K562 (cell line): ENCODE data around the gene UBL5. TPM values are rescaled to one million over a fixed set of nuclear protein-coding genes. Genes with fewer than 3 reads are reported as not detected.
A peak's percentile ranks its signal among the peaks of the same experiment; 100 is the strongest.

Source experiments
- ATAC-seq: fragments of 200-7000 bp; cut with Tn5 transposase; 3 replicates; pipeline ENCODE4 v1.9.1; 2020; ENCODE audit warnings: moderate library complexity
- BruUV-seq: library from RNA; stranded (reverse); fragments of 400-500 nt; replicated peaks from 2 replicates; lab custom pipeline; 2021; lab: Mats Ljungman, UMichigan
- CTCF ChIA-PET: fragments of 300-600 bp; formaldehyde crosslinking; extraction: SDS; loops from one replicate; lab custom pipeline; 2021; ENCODE audit warnings: low intra/inter-chr PET ratio; lab: Yijun Ruan, JAX
- POLR2A ChIA-PET: fragments of 300-600, 350-650 bp; sonication (Branson Sonifier 250); formaldehyde crosslinking; extraction: SDS; loops from one replicate; lab custom pipeline; 2021; ENCODE audit warnings: antibody characterized with exemption, inconsistent platforms; lab: Yijun Ruan, JAX
- DNase-seq, 4 experiments: peaks; one replicate each; pipeline versions ENCODE4 v3.0.0 to v3.0.0-alpha.2; 2011 to 2018; ENCODE audit warnings: low spot score in 3 of 4, mixed read lengths in 3 of 4; ENCODE audit errors: extremely low read depth in 1 of 4
- FAIRE-seq: peaks from 2 replicates; lab custom pipeline; 2011; peaks lifted over from hg19 to GRCh38; lab: Jason Lieb, UNC
- H2AFZ ChIP-seq: 2 replicates; pipeline ENCODE4 v1.6.0; 2011; ENCODE audit warnings: low read depth, low read length, control low read depth, inconsistent platforms
- H3K27ac ChIP-seq: fragments of 200-600 bp; 3 replicates; pipeline ENCODE4 v1.8.0; 2011; ENCODE audit warnings: low read depth, mild to moderate bottlenecking, control low read depth, inconsistent platforms, low read length, moderate library complexity, mixed read lengths; ENCODE audit errors: extremely low read depth
- H3K27me3 ChIP-seq, 2 experiments: fragments of 300-600 bp in 1 of 2; 2 replicates in 1 of 2; 3 replicates in 1 of 2; pipeline versions ENCODE4 v1.6.0 to v1.8.0; 2011; ENCODE audit warnings: inconsistent platforms in 2 of 2, low read length in 2 of 2, mild to moderate bottlenecking in 1 of 2, mixed read lengths in 1 of 2, moderate library complexity in 1 of 2; ENCODE audit not compliant: control insufficient read depth in 2 of 2, insufficient read depth in 2 of 2
- H3K36me3 ChIP-seq: fragments of 300-600 bp; 3 replicates; pipeline ENCODE4 v1.8.0; 2011; ENCODE audit warnings: mild to moderate bottlenecking, low read length, inconsistent platforms; ENCODE audit not compliant: control insufficient read depth, insufficient read depth
- H3K4me1 ChIP-seq, 2 experiments: fragments of 200-600 bp in 1 of 2; replicated peaks in 1 of 2; 2 replicates in 1 of 2; 3 replicates in 1 of 2; pipeline versions ENCODE4 v1.5.1 to v1.8.0; 2011; ENCODE audit warnings: inconsistent platforms in 2 of 2, low read length in 2 of 2, mild to moderate bottlenecking in 1 of 2, mixed read lengths in 1 of 2, moderate library complexity in 1 of 2; ENCODE audit not compliant: control insufficient read depth in 2 of 2, insufficient read depth in 2 of 2
- H3K4me2 ChIP-seq: 2 replicates; pipeline ENCODE4 v1.6.1; 2011; ENCODE audit warnings: low read length, control low read depth, inconsistent platforms, mixed read lengths; ENCODE audit not compliant: insufficient read depth
- H3K4me3 ChIP-seq: fragments of 200-600 bp; sonication (generic), shearing (Covaris generic); 2 replicates; pipeline ENCODE4 v1.5.1; 2016; ENCODE audit warnings: control low read depth, inconsistent platforms
- H3K79me2 ChIP-seq: fragments of 200-600 bp; 3 replicates; pipeline ENCODE4 v1.8.0; 2011; ENCODE audit warnings: low read length, inconsistent platforms; ENCODE audit not compliant: control insufficient read depth, insufficient read depth
- H3K9ac ChIP-seq, 2 experiments: 2 replicates each; pipeline versions ENCODE4 v1.6.0 to v1.6.1; 2011; ENCODE audit warnings: low read depth in 2 of 2, low read length in 2 of 2, control low read depth in 1 of 2, inconsistent platforms in 1 of 2, mild to moderate bottlenecking in 1 of 2, mixed read lengths in 1 of 2; ENCODE audit not compliant: insufficient read depth in 1 of 2
- H3K9me1 ChIP-seq: one replicate; pipeline ENCODE4 v1.6.0; 2011; ENCODE audit warnings: inconsistent platforms, mild to moderate bottlenecking, low read length, moderate library complexity; ENCODE audit not compliant: control insufficient read depth, insufficient read depth
- H3K9me3 ChIP-seq: replicated peaks from 2 replicates; pipeline ENCODE4 v1.5.1; 2011; ENCODE audit warnings: low read depth, low read length, inconsistent platforms; ENCODE audit not compliant: control insufficient read depth, insufficient read depth
- H4K20me1 ChIP-seq: replicated peaks from 2 replicates; pipeline ENCODE4 v1.6.1; 2011; ENCODE audit warnings: low read length, inconsistent platforms, mixed read lengths; ENCODE audit not compliant: control insufficient read depth, insufficient read depth
- ATF1 ChIP-seq, 2 experiments: fragments of 450-650 bp in 1 of 2; IDR thresholded peaks; 2 replicates each; pipeline ENCODE4 v1.6.1; 2016; ENCODE audit warnings: missing compliant biosample characterization in 1 of 2, missing genetic modification characterization in 1 of 2
- ATF7 ChIP-seq: fragments of 450-650 bp; IDR thresholded peaks from 2 replicates; pipeline ENCODE4 v1.7.1; 2014; ENCODE audit warnings: mild to moderate bottlenecking, moderate library complexity
- C11orf30 ChIP-seq: fragments of 450-650 bp; IDR thresholded peaks from 2 replicates; pipeline ENCODE4 v1.6.1; 2016; ENCODE audit warnings: low read depth, mild to moderate bottlenecking
- CBX8 ChIP-seq: fragments of 200-600 bp; sonication (generic); IDR thresholded peaks from 2 replicates; pipeline ENCODE4 v1.6.1; 2012; ENCODE audit warnings: borderline replicate concordance, mixed run types, low read depth, mild to moderate bottlenecking, moderate library complexity, mixed read lengths, low read length, control low read depth, inconsistent platforms; ENCODE audit not compliant: poor library complexity, severe bottlenecking; ENCODE audit errors: extremely low read depth
- DNMT1 ChIP-seq: fragments of 450-650 bp; IDR thresholded peaks from 2 replicates; pipeline ENCODE4 v1.6.1; 2016; ENCODE audit warnings: antibody characterized with exemption, mild to moderate bottlenecking
- DPF2 ChIP-seq: fragments of 450-650 bp; IDR thresholded peaks from 2 replicates; pipeline ENCODE4 v1.6.1; 2016
- GABPA ChIP-seq: fragments of 200-800 bp; sonication (Bioruptor generic); conservative IDR thresholded peaks from 2 replicates; pipeline ENCODE4 v1.6.1; 2016; ENCODE audit warnings: low read depth, missing genetic modification characterization, missing compliant biosample characterization
- GABPB2 ChIP-seq: fragments of 250-450 bp; sonication (Bioruptor Pico); conservative IDR thresholded peaks from 2 replicates; pipeline ENCODE4 v1.5.1; 2021; ENCODE audit warnings: mild to moderate bottlenecking
- HDGF ChIP-seq: fragments of 450-650 bp; IDR thresholded peaks from 2 replicates; pipeline ENCODE4 v1.6.1; 2016
- HIVEP1 ChIP-seq: fragments of 250-450 bp; sonication (Bioruptor Pico); IDR thresholded peaks from 2 replicates; pipeline ENCODE4 v1.4.0; 2020; ENCODE audit warnings: mild to moderate bottlenecking
- MAX ChIP-seq: sonication (generic); formaldehyde crosslinking; IDR thresholded peaks from 2 replicates; pipeline ENCODE4 v1.9.0; 2022; ENCODE audit warnings: mild to moderate bottlenecking, missing genetic modification reagents
- MBD2 ChIP-seq: sonication (generic); IDR thresholded peaks from 2 replicates; pipeline ENCODE4 v1.6.1; 2016; ENCODE audit warnings: low read depth, borderline replicate concordance
- MEF2A ChIP-seq: IDR thresholded peaks from 2 replicates; pipeline ENCODE4 v1.6.1; 2011; ENCODE audit warnings: low read depth, mild to moderate bottlenecking, low read length, moderate library complexity; ENCODE audit not compliant: control insufficient read depth
- PCBP2 ChIP-seq: fragments of 200-400 bp; formaldehyde crosslinking; IDR thresholded peaks from 2 replicates; pipeline ENCODE4 v1.6.1; 2018; ENCODE audit warnings: low read length, low read depth, mild to moderate bottlenecking, moderate library complexity; ENCODE audit not compliant: poor library complexity, severe bottlenecking
- PHF8 ChIP-seq: fragments of 200-600 bp; sonication (generic); IDR thresholded peaks from 2 replicates; pipeline ENCODE4 v1.6.1; 2012; ENCODE audit warnings: mixed run types, mild to moderate bottlenecking, inconsistent platforms, low read length, moderate library complexity, borderline replicate concordance
- RB1 ChIP-seq: fragments of 450-650 bp; IDR thresholded peaks from 2 replicates; pipeline ENCODE4 v1.6.1; 2017; ENCODE audit warnings: low read depth, mild to moderate bottlenecking
- TBP ChIP-seq: optimal IDR thresholded peaks from 2 replicates; pipeline ENCODE3; 2011; ENCODE audit warnings: low read depth, low read length, improper control_type of control experiment
- TFAP4 ChIP-seq: sonication (generic); formaldehyde crosslinking; IDR thresholded peaks from 2 replicates; pipeline ENCODE4 v1.8.0; 2022; ENCODE audit warnings: missing genetic modification reagents, mild to moderate bottlenecking, moderate library complexity, borderline replicate concordance
- ZNF76 ChIP-seq: fragments of 250-450 bp; sonication (Bioruptor Pico); IDR thresholded peaks from 2 replicates; pipeline ENCODE4 v1.4.0; 2020; ENCODE audit warnings: mild to moderate bottlenecking, moderate library complexity, borderline replicate concordance
- WGBS: fragments of 100-300 bp; shearing (Covaris generic); methylation state at CpG from one replicate; pipeline ENCODE4 v1.1.6; 2016; ENCODE audit warnings: low coverage, mixed read lengths; ENCODE audit not compliant: insufficient coverage; ENCODE audit errors: missing lambda C conversion rate; 5-methylcytosine and 5-hydroxymethylcytosine counted together
- in situ Hi-C: fragments of 300-500 bp; cut with MboI; formaldehyde crosslinking; loops from 4 replicates; pipeline ENCODE4 v1.15.0; 2018; ENCODE audit warnings: inconsistent platforms, mixed read lengths
- intact Hi-C: fragments of 100-400 bp; cut with micrococcal nuclease; formaldehyde crosslinking; loops from 2 replicates; pipeline ENCODE4 v1.14.2; 2022
- polyA plus RNA-seq, 8 experiments: library from polyadenylated mRNA; depleted of rRNA in 4 of 8; stranded (reverse) in 5 of 8; unstranded in 3 of 8; fragments of >200 nt; fragmentation: Nextera tagmentation in 2 of 8; fragmentation: Illumina TruSeq in 1 of 8; extraction: Ambion mirVana in 2 of 8; extraction: Trizol in 1 of 8; gene quantifications; 2 replicates each; pipeline versions ENCODE4 v1.2.1 to v1.2.3, GENCODE V29; 2011 to 2014; ENCODE audit warnings: inconsistent platforms in 1 of 8, missing spikeins in 1 of 8
- total RNA-seq, 7 experiments: library from RNA; depleted of rRNA in 6 of 7; stranded (reverse); fragments of >200 nt in 6 of 7; fragmentation: Illumina TruSeq in 2 of 7; extraction: Trizol in 2 of 7; gene quantifications; 2 replicates each; pipeline versions ENCODE4 v1.2.1 to v1.2.3, GENCODE V29; 2011 to 2021; ENCODE audit warnings: low replicate concordance in 1 of 7
- TF ChIP-seq, protein P1 (sequence below): sonication (generic); IDR thresholded peaks from 2 replicates; pipeline ENCODE4 v1.6.1; 2016

Gene UBL5
- total and polyA plus RNA-seq, 9 of the 15 experiments (the other 6 are each of a cell fraction or from before 2014, with no cell fraction given): 410 to 1,266 (median 613) TPM

GRCh38 chr19:9818734-9819595 is 8.8 kb upstream of the UBL5 start, which contains the start of gene FBXL12:
Gene FBXL12 (minus strand): TSS chr19:9819079. CDS start chr19:9818813, 266 bp downstream.
- Histone ChIP-seq H3K79me2 (peaks cover 32% of the 10 kb centered on the region), H3K9me3 (peaks cover 13% of the 10 kb centered on the region), H3K9ac (peak within 1 kb of the TSS; percentile 91 to 97), H4K20me1 (0 out of 2 replicates have a peak, but pooled peaks cover 4% of the 10 kb centered on the region), H2AFZ (peak within 1 kb of the TSS; percentile 99), H3K9me1 (no peaks in the 10 kb centered on the region), H3K27me3 (no peaks in the 10 kb centered on the region), H3K4me3 (peak within 1 kb of the TSS; percentile 100), H3K4me2 (peak within 1 kb of the TSS; percentile 97), H3K4me1 (peaks cover 14 to 19% of the 10 kb centered on the region in 2 experiments; a peak in 4 of 5 replicates), H3K36me3 (peaks cover 20% of the 10 kb centered on the region; the same call in 2 of the 3 replicates), H3K27ac (peak within 1 kb of the TSS; percentile 87)
- intact Hi-C loops: no loop called here
- DNase-seq (peak; percentile 93 to 100 (median 95)), ATAC-seq (peak; percentile 94), FAIRE-seq (peak; percentile 95)
- in situ Hi-C loops: no loop called here
- WGBS: 1% methylated on average over 62 of the region's 82 CpGs
- no TSS peak for BruUV-seq
- CTCF ChIA-PET: no interaction called here
- POLR2A ChIA-PET: interaction anchor here (0.5 to 1.0 kb wide), 6 partner anchors 8 to 240 kb away, joined by 3 to 8 read pairs (median 3); no protein-coding TSS in a partner anchor
- TF ChIP-seq DPF2: peak; percentile 30; the same call in 1 of the 2 replicates
- no peak for TF ChIP-seq MEF2A
- TF ChIP-seq DNMT1: no peak
- TF ChIP-seq PHF8: peak; percentile 94
- TF ChIP-seq, protein P1, sequence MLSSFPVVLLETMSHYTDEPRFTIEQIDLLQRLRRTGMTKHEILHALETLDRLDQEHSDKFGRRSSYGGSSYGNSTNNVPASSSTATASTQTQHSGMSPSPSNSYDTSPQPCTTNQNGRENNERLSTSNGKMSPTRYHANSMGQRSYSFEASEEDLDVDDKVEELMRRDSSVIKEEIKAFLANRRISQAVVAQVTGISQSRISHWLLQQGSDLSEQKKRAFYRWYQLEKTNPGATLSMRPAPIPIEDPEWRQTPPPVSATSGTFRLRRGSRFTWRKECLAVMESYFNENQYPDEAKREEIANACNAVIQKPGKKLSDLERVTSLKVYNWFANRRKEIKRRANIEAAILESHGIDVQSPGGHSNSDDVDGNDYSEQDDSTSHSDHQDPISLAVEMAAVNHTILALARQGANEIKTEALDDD: peak; percentile 27; the same call in 1 of the 2 replicates
- no peak for TF ChIP-seq ATF1 (CRISPR knock-in tag; IDR thresholded peaks at IDR 0.05)
- peak; percentile 93 for TF ChIP-seq ATF1 (tag; IDR thresholded peaks at IDR 0.05)
- TF ChIP-seq TFAP4 (CRISPR knock-in tag): peak; percentile 68; the same call in 1 of the 2 replicates
- TF ChIP-seq CBX8: no peak
- 0 out of 2 replicates have a peak, but pooled peaks have one; percentile 51 for TF ChIP-seq HDGF
- TF ChIP-seq GABPB2: no peak
- TF ChIP-seq MBD2: peak; percentile 51
- TF ChIP-seq ATF7: peak; percentile 56; the same call in 1 of the 2 replicates
- TF ChIP-seq HIVEP1 (CRISPR knock-in tag): no peak
- peak; percentile 97 for TF ChIP-seq GABPA (tag)
- TF ChIP-seq ZNF76 (CRISPR knock-in tag): no peak
- TF ChIP-seq MAX (CRISPR knock-in tag): peak; percentile 82
- peak; percentile 28; the same call in 1 of the 2 replicates for TF ChIP-seq RB1
- TF ChIP-seq PCBP2: no peak
- TF ChIP-seq TBP: peak; percentile 72
- TF ChIP-seq C11orf30: peak; percentile 99
